HEK293 (cell line): ENCODE data around the gene SRCIN1.

Experiments
- GFI1B ChIP-seq: fragments of 450-650 bp; formaldehyde crosslinking; IDR thresholded peaks from 2 replicates; pipeline ENCODE4 v1.5.1; 2016; ENCODE audit warnings: missing biosample characterization, missing genetic modification characterization
- KLF7 ChIP-seq: fragments of 450-650 bp; formaldehyde crosslinking; IDR thresholded peaks from 2 replicates; pipeline ENCODE4 v1.5.1; 2016; ENCODE audit warnings: missing biosample characterization, missing genetic modification characterization, borderline replicate concordance
- ZFP3 ChIP-seq: fragments of 450-650 bp; formaldehyde crosslinking; IDR thresholded peaks from 2 replicates; pipeline ENCODE4 v1.5.1; 2016; ENCODE audit warnings: low read depth, missing biosample characterization, missing genetic modification characterization
- ZNF10 ChIP-seq: fragments of 450-650 bp; formaldehyde crosslinking; IDR thresholded peaks from 2 replicates; pipeline ENCODE4 v1.5.1; 2017; ENCODE audit warnings: missing biosample characterization, missing genetic modification characterization
- ZNF16 ChIP-seq: fragments of 450-650 bp; formaldehyde crosslinking; IDR thresholded peaks from 2 replicates; pipeline ENCODE4 v1.5.1; 2016; ENCODE audit warnings: low read depth, missing biosample characterization, missing genetic modification characterization
- ZNF521 ChIP-seq: fragments of 450-650 bp; formaldehyde crosslinking; IDR thresholded peaks from 2 replicates; pipeline ENCODE4 v1.5.1; 2017; ENCODE audit warnings: missing biosample characterization, mild to moderate bottlenecking, missing genetic modification characterization
- ZNF585B ChIP-seq: fragments of 450-650 bp; formaldehyde crosslinking; IDR thresholded peaks from 2 replicates; pipeline ENCODE4 v1.5.1; 2016; ENCODE audit warnings: missing biosample characterization, missing genetic modification characterization
- ZNF596 ChIP-seq: fragments of 450-650 bp; IDR thresholded peaks from 2 replicates; pipeline ENCODE4 v1.5.0; 2018; ENCODE audit warnings: missing biosample characterization, mild to moderate bottlenecking, missing genetic modification characterization, moderate library complexity
- ZNF624 ChIP-seq: fragments of 450-650 bp; formaldehyde crosslinking; IDR thresholded peaks from 2 replicates; pipeline ENCODE4 v1.5.1; 2017; ENCODE audit warnings: missing biosample characterization, missing genetic modification characterization
- TF ChIP-seq, protein P1 (sequence below): fragments of 450-650 bp; formaldehyde crosslinking; IDR thresholded peaks from 2 replicates; pipeline ENCODE4 v1.5.1; 2016; ENCODE audit warnings: missing biosample characterization, missing genetic modification characterization
- TF ChIP-seq, protein P2 (sequence below): fragments of 450-650 bp; formaldehyde crosslinking; IDR thresholded peaks from 2 replicates; pipeline ENCODE4 v1.5.1; 2016; ENCODE audit warnings: missing biosample characterization, missing genetic modification characterization

DNA sequence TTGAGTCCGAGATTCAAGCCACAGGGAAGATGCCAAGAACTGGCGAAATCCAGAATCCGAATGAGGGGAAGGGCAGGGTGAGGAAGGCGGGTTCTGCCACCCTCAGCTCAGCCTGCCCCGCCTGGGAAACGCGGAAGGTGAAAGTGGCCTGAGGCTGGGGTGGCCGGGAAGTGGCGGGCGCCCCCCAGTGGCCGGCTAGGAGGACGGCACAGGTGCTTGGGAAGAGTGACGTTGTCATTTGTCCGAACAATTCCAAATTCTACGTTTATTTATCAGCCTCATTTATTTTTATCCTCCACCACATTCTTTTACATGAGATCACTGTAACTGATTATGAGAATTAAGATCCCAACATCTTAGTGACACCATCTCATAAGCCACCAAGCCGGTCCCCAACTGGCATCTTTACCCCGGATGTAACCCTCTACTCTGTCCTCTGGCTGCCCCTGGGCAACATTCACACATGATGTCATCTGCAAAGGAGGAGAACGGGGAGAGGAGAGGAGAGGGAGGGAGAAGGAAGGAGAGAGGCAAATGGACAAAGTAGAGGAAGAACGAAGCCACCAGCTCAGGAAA lies 21.3 kb downstream of the SRCIN1 start:
- TF ChIP-seq ZNF16 (no peak), ZNF585B (no peak), ZNF624 (tag by site-specific recombination) (no peak), ZNF596 (tag by site-specific recombination) (no peak), ZNF521 (no peak), ZNF10 (tag by site-specific recombination) (no peak; the same call in 1 of the 2 replicates), KLF7 (tag by site-specific recombination) (no peak), GFI1B (tag by site-specific recombination) (no peak), ZFP3 (no peak)
- TF ChIP-seq, protein P1, sequence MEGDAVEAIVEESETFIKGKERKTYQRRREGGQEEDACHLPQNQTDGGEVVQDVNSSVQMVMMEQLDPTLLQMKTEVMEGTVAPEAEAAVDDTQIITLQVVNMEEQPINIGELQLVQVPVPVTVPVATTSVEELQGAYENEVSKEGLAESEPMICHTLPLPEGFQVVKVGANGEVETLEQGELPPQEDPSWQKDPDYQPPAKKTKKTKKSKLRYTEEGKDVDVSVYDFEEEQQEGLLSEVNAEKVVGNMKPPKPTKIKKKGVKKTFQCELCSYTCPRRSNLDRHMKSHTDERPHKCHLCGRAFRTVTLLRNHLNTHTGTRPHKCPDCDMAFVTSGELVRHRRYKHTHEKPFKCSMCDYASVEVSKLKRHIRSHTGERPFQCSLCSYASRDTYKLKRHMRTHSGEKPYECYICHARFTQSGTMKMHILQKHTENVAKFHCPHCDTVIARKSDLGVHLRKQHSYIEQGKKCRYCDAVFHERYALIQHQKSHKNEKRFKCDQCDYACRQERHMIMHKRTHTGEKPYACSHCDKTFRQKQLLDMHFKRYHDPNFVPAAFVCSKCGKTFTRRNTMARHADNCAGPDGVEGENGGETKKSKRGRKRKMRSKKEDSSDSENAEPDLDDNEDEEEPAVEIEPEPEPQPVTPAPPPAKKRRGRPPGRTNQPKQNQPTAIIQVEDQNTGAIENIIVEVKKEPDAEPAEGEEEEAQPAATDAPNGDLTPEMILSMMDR (tag by site-specific recombination) = peak; percentile 86
- TF ChIP-seq, protein P2, sequence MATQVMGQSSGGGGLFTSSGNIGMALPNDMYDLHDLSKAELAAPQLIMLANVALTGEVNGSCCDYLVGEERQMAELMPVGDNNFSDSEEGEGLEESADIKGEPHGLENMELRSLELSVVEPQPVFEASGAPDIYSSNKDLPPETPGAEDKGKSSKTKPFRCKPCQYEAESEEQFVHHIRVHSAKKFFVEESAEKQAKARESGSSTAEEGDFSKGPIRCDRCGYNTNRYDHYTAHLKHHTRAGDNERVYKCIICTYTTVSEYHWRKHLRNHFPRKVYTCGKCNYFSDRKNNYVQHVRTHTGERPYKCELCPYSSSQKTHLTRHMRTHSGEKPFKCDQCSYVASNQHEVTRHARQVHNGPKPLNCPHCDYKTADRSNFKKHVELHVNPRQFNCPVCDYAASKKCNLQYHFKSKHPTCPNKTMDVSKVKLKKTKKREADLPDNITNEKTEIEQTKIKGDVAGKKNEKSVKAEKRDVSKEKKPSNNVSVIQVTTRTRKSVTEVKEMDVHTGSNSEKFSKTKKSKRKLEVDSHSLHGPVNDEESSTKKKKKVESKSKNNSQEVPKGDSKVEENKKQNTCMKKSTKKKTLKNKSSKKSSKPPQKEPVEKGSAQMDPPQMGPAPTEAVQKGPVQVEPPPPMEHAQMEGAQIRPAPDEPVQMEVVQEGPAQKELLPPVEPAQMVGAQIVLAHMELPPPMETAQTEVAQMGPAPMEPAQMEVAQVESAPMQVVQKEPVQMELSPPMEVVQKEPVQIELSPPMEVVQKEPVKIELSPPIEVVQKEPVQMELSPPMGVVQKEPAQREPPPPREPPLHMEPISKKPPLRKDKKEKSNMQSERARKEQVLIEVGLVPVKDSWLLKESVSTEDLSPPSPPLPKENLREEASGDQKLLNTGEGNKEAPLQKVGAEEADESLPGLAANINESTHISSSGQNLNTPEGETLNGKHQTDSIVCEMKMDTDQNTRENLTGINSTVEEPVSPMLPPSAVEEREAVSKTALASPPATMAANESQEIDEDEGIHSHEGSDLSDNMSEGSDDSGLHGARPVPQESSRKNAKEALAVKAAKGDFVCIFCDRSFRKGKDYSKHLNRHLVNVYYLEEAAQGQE = no peak; the same call in 1 of the 2 replicates
